ENCODE data around the gene ZGPAT. TPM values are rescaled to one million over a fixed set of nuclear protein-coding genes. Genes with fewer than 3 reads are reported as not detected.

The ZGPAT gene
- total RNA-seq, 1 donor from 2014 or later = 10.1 TPM

DNA sequence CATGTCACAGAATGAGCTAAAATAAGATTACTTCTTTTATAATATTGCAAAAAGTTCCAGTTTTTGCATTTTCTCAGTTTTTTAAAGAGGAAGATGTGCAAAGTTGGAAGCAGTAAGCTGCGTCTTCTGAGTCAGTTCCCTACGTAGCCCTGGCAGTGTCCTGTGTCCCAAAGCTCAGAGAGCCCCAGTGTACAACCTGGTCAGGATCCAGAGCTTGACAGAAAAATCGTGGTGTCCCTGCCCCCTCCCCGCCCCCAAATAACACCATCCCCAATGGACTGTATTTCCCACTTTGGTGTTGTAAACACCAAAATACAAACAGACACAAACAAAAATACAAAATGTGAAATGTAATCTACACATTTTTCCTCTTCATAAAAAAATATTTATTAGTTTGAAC, 36.3 kb downstream of the ZGPAT start:
- DNase-seq (ENCODE audit: low read depth in 2 of 2) = no peak

DNA sequence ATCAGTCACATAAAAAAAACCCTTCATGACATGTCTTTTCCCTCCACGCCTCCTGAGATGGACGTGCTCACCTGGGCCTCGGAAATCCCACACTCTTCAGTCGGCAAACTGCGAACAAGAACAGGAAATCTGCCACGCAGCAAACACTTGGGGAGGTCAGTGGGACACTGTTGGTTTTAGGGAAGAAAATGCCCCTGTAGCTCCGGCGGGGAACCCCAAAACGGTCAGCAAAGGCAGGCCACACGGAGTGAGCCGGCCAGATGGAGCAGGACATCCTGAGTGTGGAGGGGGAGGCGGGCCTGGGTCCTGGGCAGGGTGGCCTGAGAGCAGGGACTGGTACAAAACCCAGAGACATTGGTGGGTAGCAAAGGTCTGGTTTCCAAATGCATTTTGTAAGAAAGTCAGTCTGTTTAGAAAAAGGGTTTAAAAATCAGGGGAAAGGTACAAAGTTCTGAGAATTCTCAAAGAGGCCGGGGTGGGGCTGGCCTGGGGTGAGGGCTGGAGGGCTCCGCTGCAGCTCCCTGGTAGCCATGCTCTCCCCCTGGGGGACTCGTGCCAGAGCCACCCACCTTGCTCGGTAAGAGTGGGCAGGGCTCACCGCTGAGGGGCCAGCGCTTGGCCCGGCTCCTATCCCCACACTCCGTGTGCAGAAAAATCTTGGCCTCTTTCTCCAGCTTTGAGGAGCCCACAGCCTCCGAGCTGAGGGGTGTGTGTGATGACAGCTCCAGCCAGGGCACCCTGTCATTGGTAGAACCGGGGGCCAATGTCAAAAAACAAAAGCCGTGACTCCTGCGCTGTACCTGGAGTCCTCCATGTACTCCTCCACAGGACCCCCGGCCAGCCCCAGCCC, 37.0 kb downstream of the ZGPAT start:
- no peak for DNase-seq (ENCODE audit: low read depth in 2 of 2)

DNA sequence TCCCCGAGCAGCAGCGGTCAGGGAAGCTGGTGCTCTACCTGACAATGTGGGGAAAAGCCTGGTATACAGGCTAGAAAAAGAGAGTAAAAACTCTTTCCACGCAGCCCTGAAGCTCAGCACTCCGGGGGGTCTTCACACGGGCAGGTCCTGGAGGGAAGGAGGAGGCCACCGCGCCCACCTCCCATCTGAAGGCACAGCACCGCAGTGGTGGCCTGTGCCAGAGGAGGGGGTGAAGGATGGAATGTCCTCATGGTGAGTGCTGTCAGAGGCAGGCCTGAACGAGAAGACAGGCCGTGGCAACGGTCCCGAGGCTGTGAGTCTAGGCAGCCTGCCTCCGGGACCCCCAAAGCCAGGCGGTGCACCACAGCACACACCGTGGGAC, 37.6 kb downstream of the ZGPAT start:
- no peak for DNase-seq (ENCODE audit: low read depth in 2 of 2)

DNA sequence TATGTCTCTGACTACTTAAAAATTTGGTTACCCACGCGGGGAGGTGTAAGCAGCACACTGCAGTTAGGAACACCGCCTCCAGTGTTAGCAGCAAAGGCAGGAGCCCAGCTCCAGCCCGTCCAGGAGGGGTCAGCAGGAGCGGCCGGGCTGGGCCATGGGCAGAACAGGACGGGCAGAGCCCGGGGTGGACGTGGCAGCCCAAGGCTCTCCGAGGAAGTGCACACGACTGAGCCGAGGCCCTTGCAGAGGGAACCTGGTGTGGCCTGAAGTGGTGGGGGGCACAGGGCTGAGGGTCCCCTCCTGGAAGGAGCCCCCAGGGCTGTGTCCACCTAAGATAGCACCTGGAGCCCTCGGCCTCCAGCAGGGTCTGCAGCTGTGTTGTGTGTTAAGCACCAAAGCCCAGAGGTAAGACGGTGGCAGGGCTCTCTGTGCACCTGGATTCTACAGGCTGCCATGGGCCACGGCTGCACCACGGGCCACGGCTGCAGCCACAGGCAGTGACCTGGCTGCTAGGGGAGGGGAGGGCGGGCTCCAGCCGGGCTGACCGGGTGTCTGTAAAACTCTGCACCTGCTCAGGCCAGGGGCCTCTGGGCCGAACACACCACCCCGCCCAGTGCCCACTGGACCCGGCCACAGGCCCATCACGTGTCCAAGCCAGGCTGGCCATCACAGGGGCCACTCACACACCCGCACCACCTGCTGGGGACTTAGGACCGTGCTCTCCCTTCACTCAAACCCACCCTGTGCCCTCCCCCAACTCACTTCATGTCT, 38.3 kb downstream of the ZGPAT start:
- no peak for DNase-seq (ENCODE audit: low read depth in 2 of 2)

DNA sequence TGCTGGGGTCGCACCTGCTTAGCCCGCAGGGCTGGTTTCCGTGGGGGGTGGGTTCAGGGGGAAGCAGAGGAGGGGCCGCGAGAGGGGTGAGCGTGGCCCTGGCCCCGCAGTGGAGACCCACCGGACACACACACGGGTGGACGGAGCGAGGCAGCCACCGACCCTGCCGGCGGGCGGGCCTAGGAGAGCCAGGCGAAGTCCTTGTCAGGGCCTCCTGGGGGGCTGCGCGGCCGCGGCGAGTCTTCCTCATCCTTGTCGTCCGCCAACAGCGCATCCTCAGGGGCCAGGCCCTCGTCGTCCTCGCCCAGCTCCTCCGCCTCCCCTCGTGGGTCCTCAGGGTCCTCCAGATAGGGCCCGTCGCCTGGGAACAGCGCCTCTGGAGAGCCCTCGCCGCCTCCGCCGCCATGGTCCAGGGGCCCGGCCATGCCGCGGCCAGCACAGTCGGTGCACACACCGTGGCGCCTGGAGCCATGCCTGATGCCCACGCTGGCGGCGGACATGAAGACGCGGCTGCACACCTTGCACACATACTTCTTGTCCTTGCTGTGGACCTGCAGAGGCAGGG, 39.0 kb downstream of the ZGPAT start:
- DNase-seq (ENCODE audit: low read depth in 2 of 2) = no peak

DNA sequence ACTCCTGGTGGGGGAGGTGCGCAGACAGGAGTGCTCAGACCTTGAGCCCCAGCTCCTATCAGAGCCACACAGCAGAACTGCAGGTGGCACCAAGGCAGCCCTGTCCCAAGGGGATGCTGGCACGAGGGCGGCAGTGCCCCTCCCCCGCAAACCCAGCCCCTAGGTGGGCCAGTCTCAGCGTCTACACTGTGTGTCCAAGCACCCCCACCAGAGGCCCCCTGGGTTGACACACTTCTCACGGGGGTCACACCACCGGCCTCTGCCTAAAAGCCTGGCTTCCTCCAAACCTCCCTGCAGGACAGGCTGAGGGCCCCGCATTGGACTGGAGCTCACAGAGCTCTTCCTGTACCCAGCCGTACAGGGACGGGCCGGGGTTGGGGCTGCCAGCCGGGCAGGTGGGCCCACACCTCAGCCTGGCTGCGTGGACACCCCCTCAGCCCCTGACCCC, 39.8 kb downstream of the ZGPAT start:
- DNase-seq (ENCODE audit: low read depth in 2 of 2) = no peak

DNA sequence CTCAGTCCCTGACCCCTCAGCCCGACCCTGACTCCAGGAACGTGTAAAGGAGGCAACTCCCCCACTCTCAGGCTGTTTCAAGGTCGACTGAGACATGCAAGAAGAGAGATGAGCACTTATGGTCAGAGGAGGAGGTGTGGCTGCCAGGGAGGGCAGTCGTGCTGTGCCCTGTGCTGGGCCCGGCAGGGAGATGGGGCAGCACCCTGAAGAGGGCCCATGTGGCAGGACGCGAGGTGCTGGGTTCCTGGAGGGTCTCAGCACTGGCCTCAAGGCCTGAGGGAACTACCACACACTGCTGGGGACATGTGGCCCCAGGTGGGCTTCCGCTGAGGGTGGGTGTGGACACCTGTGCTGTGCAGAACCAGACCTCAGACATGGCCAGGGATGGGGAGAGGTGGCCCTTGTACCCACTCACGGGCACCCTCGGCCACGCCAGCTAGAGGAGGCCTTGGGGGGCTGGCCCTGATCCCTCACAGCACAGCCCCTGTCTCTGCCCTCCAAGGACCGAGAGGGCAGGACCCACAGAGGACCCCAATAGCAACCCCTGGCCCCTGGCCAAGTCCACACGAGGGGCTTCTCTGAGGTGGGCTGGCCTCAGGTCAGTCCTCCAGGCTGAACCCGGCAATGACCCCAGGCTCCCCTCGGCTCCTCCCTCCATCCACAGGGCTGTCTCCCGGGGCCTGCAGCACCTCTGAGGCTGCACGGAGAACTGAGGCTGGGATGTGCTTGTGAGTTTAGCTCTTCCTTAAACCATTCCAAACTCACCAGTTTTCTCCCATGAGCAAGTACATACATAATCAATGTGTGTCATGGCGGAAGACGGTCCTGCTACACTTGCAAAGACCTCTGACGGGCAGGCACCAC, 40.5 kb downstream of the ZGPAT start:
- no peak for DNase-seq (ENCODE audit: low read depth in 2 of 2)

DNA sequence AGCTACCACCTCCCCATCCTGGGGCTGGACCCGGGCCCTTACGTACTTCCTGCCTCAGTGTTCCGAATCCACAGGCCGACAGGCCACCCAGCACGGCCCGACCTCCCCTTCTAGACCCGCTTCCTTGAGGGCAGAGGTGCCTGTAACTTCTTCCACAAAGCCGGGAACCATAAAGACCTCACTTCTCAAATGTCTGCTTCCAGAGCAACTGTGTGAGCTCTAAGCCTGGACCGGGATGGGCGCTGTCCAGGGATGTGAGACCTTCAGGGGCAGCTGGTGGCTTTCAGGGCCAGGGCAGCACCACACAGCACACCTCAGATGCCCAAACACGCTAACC, 41.1 kb downstream of the ZGPAT start:
- DNase-seq (ENCODE audit: low read depth in 2 of 2) = no peak

DNA sequence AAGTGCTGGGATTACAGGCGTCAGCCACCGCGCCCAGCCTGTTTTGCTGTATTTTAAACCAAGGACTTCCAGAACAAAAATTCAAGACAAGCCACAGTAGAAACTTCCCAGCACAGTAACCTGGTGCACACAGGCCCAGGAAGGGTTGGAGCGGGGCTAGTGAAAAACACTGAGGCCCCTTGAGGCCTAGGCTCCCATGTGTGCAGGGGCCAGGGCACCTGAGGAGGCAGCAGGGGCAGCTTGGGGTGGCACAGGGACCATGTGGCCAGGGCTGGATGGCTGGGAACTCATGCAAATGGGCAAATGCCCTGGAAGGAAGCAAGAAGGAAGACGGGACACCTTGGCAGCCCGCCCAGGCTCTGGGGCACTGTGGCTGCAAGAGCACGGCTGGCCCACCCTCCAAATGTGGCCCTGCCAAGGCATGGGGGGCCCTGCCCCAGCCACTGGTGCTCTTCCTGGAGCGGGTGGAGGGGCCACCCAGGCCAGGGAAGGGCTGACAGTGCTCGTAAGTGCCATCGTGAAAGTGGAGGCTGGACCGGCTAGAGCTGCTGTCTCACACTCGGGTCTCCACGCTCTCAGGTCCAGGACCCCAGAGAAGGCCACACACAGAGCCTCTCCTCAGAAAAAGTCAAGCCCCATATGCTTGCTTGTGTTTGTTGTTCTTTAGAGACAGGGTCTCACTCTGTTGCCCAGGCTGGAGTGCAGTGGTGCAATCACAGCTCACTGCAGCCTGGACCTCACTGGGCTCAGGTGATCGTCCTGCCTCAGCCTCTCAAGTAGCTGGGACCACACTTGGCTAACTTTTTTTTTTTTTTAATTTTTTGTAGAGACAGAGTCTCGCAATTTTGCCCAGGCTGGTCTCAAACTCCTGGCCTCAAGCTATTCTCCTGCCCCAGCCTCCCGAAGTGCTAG, 42.0 kb downstream of the ZGPAT start:
- no peak for DNase-seq (ENCODE audit: low read depth in 2 of 2)

DNA sequence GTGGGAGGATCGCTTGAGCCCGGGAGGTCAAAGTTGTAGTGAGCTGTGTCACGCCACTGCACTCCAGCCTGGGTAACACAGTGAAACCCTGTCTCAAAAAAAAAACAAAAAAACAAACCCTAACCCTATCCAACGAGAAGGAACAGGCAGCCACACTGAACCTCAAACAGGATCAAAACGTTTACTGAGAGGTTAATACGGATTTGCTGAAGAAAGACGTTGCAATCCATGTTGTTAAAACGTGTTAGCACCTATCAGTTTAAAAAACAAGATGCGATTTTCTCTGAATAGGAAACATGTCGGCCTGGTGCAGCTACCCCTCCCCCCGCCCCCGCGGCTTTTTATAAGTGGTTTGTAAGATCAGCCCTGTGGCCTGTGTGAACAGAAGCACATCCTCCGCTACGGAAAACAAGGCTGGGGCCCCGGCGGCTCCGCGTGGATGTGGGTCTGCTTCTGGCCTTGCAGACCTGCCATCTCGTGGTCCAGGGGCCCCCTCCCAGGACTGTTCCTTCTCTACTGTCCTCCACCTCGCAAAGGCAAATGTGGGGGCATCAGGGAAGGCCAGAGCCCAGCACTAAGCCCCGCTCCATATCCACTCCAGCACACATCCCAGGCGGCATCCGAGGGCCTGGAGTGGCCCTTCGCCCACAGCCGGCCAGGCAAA, 43.1 kb downstream of the ZGPAT start:
- DNase-seq (ENCODE audit: low read depth in 2 of 2) = no peak

DNA sequence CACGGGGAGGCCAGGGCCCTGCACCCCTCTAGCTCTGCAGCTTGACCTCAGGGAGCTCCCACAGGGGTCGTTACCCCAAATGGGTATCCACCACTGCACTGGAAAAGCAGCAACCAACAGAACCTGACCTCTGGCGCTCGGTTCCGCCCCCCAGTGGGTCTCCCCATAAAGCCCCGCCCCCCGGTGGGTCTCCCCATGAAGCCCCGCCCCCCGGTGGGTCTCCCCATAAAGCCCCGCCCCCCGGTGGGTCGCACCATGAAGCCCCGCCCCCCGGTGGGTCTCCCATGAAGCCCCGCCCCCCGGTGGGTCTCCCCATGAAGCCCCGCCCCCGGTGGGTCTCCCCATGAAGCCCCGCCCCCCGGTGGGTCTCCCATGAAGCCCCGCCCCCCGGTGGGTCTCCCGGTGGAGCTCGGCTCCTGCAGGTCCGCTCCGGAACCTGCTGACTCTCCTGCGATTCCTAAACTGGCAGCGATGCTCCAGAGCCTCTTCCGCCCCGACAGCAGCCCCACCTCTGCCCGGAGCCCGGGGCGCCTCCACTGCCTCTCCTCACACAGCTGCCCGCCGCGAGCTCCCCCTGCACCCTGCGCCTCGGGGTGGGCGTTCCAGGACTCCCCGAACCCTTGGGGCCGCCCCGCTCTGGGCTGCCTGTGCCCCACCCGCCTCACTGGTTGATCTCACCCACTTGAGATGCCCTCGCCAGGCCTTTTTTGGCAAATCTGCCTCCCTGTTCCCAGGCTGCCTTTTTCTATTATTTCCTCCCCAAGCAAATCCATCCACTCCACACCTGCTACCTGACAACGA, 43.8 kb downstream of the ZGPAT start:
- DNase-seq (ENCODE audit: low read depth in 2 of 2) = no peak

DNA sequence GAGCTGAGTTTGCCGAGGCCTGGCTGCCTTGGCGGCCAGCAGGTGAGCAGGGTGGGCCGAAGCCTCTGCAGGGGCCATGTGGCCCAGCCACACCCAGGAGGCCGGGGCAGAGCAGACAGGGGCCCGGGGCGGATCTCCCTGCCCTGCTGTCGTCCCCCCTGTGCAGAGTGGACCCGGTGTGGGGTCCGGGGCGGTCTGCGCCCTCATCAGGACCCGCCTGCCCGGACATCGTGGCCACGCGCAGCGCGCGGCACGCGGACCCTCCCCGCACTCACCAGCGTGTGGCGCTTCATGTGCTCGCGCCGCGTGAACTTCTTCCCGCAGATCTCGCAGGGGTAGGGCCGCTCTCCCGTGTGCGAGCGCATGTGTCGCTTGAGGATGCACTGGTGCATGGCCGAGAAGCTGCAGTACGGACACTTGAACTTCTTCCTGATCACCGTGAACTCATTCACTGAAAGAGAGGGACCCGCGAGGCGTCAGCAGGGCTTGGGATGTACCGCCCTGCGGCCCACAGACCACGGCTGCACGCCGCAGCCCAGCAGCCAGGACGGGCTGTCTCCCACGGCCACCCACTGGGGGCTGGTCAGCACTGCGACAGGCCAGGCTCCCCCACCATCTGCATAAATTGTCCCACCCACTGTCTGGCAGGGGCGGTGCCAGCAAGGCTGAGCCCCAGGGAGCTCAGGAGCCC, 44.7 kb downstream of the ZGPAT start:
- DNase-seq (ENCODE audit: low read depth in 2 of 2) = no peak

DNA sequence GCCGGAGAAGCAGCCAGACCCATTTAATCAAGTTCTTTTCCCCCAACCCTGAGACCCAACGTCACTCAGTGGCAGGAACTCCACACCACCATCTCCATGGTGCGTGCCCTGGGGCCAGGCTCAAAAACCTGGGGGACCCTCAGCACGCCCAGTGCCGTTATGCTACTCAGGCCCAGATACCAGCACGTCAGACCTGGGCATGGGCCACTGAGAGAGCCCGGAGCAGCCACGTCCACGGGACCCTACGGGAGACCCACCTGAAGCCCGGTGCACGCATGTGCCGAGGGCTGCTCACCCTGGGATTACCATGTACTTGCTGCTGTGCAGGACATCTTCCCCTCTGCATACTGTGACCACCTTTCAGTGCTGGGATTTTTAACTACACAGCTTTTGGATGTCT, 45.5 kb downstream of the ZGPAT start:
- no peak for DNase-seq (ENCODE audit: low read depth in 2 of 2)

DNA sequence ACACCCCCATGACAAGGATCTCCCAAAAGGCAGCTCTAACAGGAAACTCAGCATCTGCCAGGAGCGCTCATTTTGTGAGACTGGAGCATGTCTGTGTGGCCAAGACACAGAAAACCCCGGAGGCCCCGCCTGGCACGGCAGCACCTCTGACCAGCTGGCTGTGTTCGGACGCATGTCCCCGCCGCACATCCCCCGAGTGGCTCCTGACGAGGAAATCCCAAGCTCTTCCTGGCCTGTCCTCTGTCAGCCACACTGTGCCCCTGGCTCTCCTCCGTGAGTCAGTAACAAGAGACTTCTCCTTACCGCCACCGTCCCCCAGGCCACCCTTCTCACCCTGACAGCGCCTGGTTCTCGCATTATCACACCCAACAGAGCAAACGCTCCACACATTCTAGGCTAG, 46.2 kb downstream of the ZGPAT start:
- no peak for DNase-seq (ENCODE audit: low read depth in 2 of 2)

DNA sequence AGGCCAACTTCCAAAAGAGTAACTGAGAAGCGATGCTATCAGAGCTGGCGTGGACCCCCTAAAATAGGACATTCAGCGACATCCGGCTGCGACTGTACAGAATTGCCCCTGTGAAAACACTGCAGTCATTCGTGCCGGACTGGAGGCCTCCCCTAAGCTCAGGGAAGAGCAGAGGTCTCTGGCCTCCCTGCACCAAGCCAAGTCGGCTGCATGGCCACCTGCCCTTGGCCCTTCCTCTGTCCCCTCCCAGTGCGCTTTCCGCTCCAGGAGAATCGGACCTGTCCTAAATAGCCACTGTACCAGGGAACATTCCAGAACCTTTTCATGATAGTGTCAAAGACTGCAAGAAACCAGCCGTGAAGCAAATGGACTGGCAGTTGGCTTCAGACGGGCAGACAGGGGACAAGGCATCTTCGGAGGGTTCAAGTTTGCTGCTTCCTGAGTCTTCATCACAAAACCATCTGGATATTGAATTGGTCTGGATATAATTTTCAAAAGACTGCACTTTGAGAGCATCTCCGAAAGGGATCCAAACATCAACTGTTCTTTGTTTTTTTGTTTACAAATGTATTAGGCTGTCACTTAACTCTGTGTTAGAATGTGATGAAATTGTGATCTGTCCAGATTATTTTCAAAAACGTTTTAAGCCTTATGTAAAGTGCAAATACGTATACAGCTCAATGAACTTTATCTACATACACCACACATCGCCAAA, 48.3 kb downstream of the ZGPAT start:
- DNase-seq (ENCODE audit: low read depth in 2 of 2) = no peak

DNA sequence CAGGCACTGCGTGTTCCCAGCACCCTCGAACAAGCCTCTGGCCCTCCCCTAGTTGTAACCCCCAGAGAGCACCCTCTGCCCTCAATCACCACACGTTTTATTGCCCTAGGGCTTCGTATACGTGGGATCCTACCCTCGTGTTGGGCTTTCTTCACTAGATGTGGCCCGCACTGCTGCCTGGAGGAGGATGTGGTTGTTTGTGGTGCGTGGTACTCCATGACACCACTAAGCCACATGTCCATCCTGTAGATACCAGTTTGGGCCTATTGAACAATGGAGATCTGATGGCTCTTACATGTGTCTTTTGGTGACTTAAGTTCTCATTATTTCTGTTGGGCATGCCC, 48.8 kb downstream of the ZGPAT start:
- DNase-seq (ENCODE audit: low read depth in 2 of 2) = no peak

DNA sequence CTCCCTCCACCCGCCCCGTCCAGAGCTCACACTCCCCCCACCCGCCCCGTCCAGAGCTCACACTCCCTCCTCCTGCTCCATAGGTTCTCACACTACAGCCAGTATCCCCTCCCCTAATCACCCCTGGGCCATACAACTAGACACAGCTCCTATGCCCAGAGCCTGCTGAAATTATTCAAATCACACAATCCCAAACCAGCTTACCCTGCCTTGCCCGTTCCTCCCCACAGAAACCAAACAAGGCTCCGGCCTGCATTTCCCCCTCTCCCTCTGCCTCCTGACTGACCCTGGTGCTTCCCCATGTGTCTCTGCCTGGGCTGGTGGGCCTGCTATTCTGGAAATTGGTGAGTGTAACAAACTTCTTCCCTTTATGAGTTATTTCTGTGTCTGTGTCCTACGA, 50.3 kb downstream of the ZGPAT start:
- DNase-seq (ENCODE audit: low read depth in 2 of 2) = no peak

DNA sequence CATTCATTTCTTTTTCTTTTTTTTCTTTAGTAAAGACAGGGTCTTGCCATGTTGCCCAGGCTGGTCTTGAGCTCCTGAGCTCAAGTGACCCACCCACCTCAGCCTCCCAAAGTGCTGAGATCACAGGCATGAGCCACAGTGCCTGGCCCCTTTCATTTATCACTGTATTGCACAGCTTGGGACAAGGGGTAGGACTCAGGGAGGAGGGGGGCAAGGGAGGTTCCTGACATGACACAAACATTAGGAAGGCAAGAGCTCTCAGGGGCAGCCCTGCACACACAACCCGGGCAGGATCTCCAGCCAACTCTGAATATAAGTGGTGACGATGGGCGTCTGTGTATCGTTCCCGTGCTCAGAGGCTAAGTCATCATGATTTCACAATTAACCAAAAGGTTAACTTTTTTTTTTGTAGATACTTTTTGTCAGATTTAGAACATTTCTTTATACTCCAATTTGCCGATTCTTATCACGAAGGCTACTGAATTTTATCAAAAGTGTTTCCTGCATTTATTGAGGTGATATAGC, 51.6 kb downstream of the ZGPAT start:
- no peak for DNase-seq (ENCODE audit: low read depth in 2 of 2)

All from dermis microvascular lymphatic vessel endothelial cell (primary cell).